SK-N-SH treated with all-trans-retinoic acid at 6 μM for 48 hours (cell line): ENCODE results near the gene MRLN.

ENCODE experiments used
- ARNTL ChIP-seq: fragments of 450-650 bp; formaldehyde crosslinking; IDR thresholded peaks from 2 replicates; pipeline ENCODE4 v1.5.0; 2020; ENCODE audit warnings: low read depth, mild to moderate bottlenecking, moderate library complexity, borderline replicate concordance
- CSDC2 ChIP-seq: fragments of 250-450 bp; sonication (Bioruptor Pico); IDR thresholded peaks from 2 replicates; pipeline ENCODE4 v1.5.0; 2020; ENCODE audit warnings: mild to moderate bottlenecking, moderate library complexity
- ISL1 ChIP-seq: fragments of 250-450 bp; sonication (Bioruptor Pico); IDR thresholded peaks from 2 replicates; pipeline ENCODE4 v2.1.2; 2022; ENCODE audit warnings: mild to moderate bottlenecking, moderate library complexity
- PPARA ChIP-seq: fragments of 250-450 bp; sonication (Bioruptor Pico); IDR thresholded peaks from 2 replicates; pipeline ENCODE4 v1.5.0; 2020; ENCODE audit warnings: mild to moderate bottlenecking, borderline replicate concordance
- RARB ChIP-seq: fragments of 250-450 bp; sonication (Bioruptor Pico); IDR thresholded peaks from 2 replicates; pipeline ENCODE4 v1.8.0; 2021; ENCODE audit warnings: mild to moderate bottlenecking, moderate library complexity
- TCF4 ChIP-seq: fragments of 250-450 bp; sonication (Bioruptor Pico); IDR thresholded peaks from 2 replicates; pipeline ENCODE4 v1.8.0; 2021; ENCODE audit warnings: mild to moderate bottlenecking, moderate library complexity, borderline replicate concordance
- TOX ChIP-seq: fragments of 250-450 bp; sonication (Bioruptor Pico); IDR thresholded peaks from 2 replicates; pipeline ENCODE4 v1.8.0; 2021; ENCODE audit warnings: mild to moderate bottlenecking, moderate library complexity, borderline replicate concordance
- ZC3H10 ChIP-seq: fragments of 250-450 bp; sonication (Bioruptor Pico); IDR thresholded peaks from 2 replicates; pipeline ENCODE4 v1.5.1; 2021; ENCODE audit warnings: mild to moderate bottlenecking, moderate library complexity
- ZFP3 ChIP-seq: fragments of 250-450 bp; sonication (Bioruptor Pico); IDR thresholded peaks from 2 replicates; pipeline ENCODE4 v1.5.0; 2020; ENCODE audit warnings: mild to moderate bottlenecking, moderate library complexity
- ZNF565 ChIP-seq: fragments of 450-650 bp; formaldehyde crosslinking; conservative IDR thresholded peaks from 2 replicates; pipeline ENCODE4 v1.5.0; 2020; ENCODE audit warnings: low read depth, mild to moderate bottlenecking, moderate library complexity
- ZNF8 ChIP-seq: fragments of 450-650 bp; formaldehyde crosslinking; IDR thresholded peaks from 2 replicates; pipeline ENCODE4 v1.5.0; 2020; ENCODE audit warnings: mild to moderate bottlenecking, moderate library complexity
- TF ChIP-seq, protein P1 (sequence below): fragments of 250-450 bp; sonication (Bioruptor Pico); IDR thresholded peaks from 2 replicates; pipeline ENCODE4 v1.8.0; 2020; ENCODE audit warnings: mild to moderate bottlenecking, moderate library complexity, borderline replicate concordance
- TF ChIP-seq, protein P2 (sequence below): fragments of 250-450 bp; sonication (Bioruptor Pico); IDR thresholded peaks from 2 replicates; pipeline ENCODE4 v1.5.1; 2021; ENCODE audit warnings: mild to moderate bottlenecking, moderate library complexity
- TF ChIP-seq, protein P3 (sequence below): fragments of 250-450 bp; sonication (Bioruptor Pico); IDR thresholded peaks from 2 replicates; pipeline ENCODE4 v1.5.1; 2020; ENCODE audit warnings: low read depth, mild to moderate bottlenecking, moderate library complexity

DNA sequence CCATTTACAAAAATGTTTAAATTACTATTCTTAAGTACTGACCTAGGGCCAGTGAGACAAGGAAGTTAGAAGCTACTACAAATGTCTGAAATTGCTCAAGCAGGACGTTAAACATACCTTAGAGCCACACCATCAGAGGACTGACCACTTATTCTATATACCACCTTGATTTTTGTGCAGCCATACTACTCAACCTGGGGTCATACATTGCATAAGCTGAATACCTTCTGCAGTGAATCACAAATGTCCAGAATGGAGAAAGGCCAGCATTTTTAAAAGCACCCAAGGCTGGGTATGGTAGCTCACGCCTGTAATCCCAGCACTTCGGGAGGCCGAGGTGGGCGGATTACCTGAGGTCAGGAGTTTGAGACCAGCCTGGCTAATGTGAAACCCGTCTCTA is 21.2 kb upstream of the MRLN start:
- TF ChIP-seq, protein P1, sequence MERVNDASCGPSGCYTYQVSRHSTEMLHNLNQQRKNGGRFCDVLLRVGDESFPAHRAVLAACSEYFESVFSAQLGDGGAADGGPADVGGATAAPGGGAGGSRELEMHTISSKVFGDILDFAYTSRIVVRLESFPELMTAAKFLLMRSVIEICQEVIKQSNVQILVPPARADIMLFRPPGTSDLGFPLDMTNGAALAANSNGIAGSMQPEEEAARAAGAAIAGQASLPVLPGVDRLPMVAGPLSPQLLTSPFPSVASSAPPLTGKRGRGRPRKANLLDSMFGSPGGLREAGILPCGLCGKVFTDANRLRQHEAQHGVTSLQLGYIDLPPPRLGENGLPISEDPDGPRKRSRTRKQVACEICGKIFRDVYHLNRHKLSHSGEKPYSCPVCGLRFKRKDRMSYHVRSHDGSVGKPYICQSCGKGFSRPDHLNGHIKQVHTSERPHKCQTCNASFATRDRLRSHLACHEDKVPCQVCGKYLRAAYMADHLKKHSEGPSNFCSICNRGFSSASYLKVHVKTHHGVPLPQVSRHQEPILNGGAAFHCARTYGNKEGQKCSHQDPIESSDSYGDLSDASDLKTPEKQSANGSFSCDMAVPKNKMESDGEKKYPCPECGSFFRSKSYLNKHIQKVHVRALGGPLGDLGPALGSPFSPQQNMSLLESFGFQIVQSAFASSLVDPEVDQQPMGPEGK (CRISPR knock-in tag): no peak
- TF ChIP-seq TCF4 (CRISPR knock-in tag): no peak
- TF ChIP-seq ZC3H10 (CRISPR knock-in tag): no peak
- TF ChIP-seq, protein P2, sequence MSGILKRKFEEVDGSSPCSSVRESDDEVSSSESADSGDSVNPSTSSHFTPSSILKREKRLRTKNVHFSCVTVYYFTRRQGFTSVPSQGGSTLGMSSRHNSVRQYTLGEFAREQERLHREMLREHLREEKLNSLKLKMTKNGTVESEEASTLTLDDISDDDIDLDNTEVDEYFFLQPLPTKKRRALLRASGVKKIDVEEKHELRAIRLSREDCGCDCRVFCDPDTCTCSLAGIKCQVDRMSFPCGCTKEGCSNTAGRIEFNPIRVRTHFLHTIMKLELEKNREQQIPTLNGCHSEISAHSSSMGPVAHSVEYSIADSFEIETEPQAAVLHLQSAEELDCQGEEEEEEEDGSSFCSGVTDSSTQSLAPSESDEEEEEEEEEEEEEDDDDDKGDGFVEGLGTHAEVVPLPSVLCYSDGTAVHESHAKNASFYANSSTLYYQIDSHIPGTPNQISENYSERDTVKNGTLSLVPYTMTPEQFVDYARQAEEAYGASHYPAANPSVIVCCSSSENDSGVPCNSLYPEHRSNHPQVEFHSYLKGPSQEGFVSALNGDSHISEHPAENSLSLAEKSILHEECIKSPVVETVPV: no peak
- no peak for TF ChIP-seq ZFP3 (CRISPR knock-in tag)
- no peak for TF ChIP-seq ZNF565
- TF ChIP-seq ARNTL (CRISPR knock-in tag): no peak
- TF ChIP-seq RARB (CRISPR knock-in tag): no peak
- no peak for TF ChIP-seq CSDC2 (CRISPR knock-in tag)
- TF ChIP-seq ZNF8 (CRISPR knock-in tag): no peak
- no peak for TF ChIP-seq TOX (CRISPR knock-in tag)
- TF ChIP-seq, protein P3, sequence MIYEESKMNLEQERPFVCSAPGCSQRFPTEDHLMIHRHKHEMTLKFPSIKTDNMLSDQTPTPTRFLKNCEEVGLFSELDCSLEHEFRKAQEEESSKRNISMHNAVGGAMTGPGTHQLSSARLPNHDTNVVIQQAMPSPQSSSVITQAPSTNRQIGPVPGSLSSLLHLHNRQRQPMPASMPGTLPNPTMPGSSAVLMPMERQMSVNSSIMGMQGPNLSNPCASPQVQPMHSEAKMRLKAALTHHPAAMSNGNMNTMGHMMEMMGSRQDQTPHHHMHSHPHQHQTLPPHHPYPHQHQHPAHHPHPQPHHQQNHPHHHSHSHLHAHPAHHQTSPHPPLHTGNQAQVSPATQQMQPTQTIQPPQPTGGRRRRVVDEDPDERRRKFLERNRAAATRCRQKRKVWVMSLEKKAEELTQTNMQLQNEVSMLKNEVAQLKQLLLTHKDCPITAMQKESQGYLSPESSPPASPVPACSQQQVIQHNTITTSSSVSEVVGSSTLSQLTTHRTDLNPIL (CRISPR knock-in tag): no peak
- TF ChIP-seq PPARA (CRISPR knock-in tag): no peak
- no peak for TF ChIP-seq ISL1 (CRISPR knock-in tag)
